Measurements from ENCODE around the gene TAF8.

The TAF8 gene

GRCh38 chr6:42088101-42088591 is 37.8 kb downstream of the TAF8 start:
- Histone ChIP-seq H3K4me3 (ENCODE audit: low read length) (no peak overlapping the region), H3K27me3 (ENCODE audit: control insufficient read depth, low read length) (peaks cover 3% of the 10 kb centered on the region; the same call in 1 of the 2 replicates), H3K9me2 (replicated peaks; ENCODE audit: control insufficient read depth, low read length) (no peaks in the 10 kb centered on the region), H3K27ac (ENCODE audit: low read depth, low read length) (no peak overlapping the region), H4K20me1 (ENCODE audit: control insufficient read depth, insufficient read depth, low read depth, low read length) (no peaks in the 10 kb centered on the region), H3K36me3 (ENCODE audit: control insufficient read depth, low read length) (no peaks in the 10 kb centered on the region), H3K4me2 (ENCODE audit: low read length) (no peak overlapping the region), H3F3A (ENCODE audit: control insufficient read depth, insufficient read depth) (no peaks in the 10 kb centered on the region), H3K79me2 (ENCODE audit: control insufficient read depth, low read length) (no peaks in the 10 kb centered on the region), H3K9me3 (ENCODE audit: control insufficient read depth, insufficient read depth, low read length) (no peaks in the 10 kb centered on the region), H3K4me1 (ENCODE audit: control insufficient read depth, low read length) (no peaks in the 10 kb centered on the region)
- TF ChIP-seq CTCF (IDR thresholded peaks at IDR 0.05; ENCODE audit: low read depth, low read length, poor library complexity, severe bottlenecking), result no peak
- no peak for TF ChIP-seq EZH2phosphoT487 (IDR thresholded peaks at IDR 0.05; ENCODE audit: borderline replicate concordance, low read length)

GRCh38 chr6:42090819-42091717 is 40.7 kb downstream of the TAF8 start:
- Histone ChIP-seq H3K4me3 (ENCODE audit: low read length) (no peak overlapping the region), H3K36me3 (ENCODE audit: control insufficient read depth, low read length) (no peaks in the 10 kb centered on the region), H3K9me2 (replicated peaks; ENCODE audit: control insufficient read depth, low read length) (no peaks in the 10 kb centered on the region), H3K4me2 (ENCODE audit: low read length) (no peak overlapping the region), H3K9me3 (ENCODE audit: control insufficient read depth, insufficient read depth, low read length) (no peaks in the 10 kb centered on the region), H3K4me1 (ENCODE audit: control insufficient read depth, low read length) (no peaks in the 10 kb centered on the region), H3K27ac (ENCODE audit: low read depth, low read length) (no peak overlapping the region), H4K20me1 (ENCODE audit: control insufficient read depth, insufficient read depth, low read depth, low read length) (no peaks in the 10 kb centered on the region), H3K79me2 (ENCODE audit: control insufficient read depth, low read length) (no peaks in the 10 kb centered on the region), H3F3A (ENCODE audit: control insufficient read depth, insufficient read depth) (no peaks in the 10 kb centered on the region), H3K27me3 (ENCODE audit: control insufficient read depth, low read length) (peaks cover 3% of the 10 kb centered on the region; the same call in 1 of the 2 replicates)
- no peak for TF ChIP-seq CTCF (IDR thresholded peaks at IDR 0.05; ENCODE audit: low read depth, low read length, poor library complexity, severe bottlenecking)

GRCh38 chr6:42091718-42092023 is 41.3 kb downstream of the TAF8 start:
- Histone ChIP-seq H3F3A (ENCODE audit: control insufficient read depth, insufficient read depth) (no peaks in the 10 kb centered on the region), H3K27ac (ENCODE audit: low read depth, low read length) (no peak overlapping the region), H3K9me3 (ENCODE audit: control insufficient read depth, insufficient read depth, low read length) (no peaks in the 10 kb centered on the region), H3K9me2 (replicated peaks; ENCODE audit: control insufficient read depth, low read length) (no peaks in the 10 kb centered on the region), H3K36me3 (ENCODE audit: control insufficient read depth, low read length) (no peaks in the 10 kb centered on the region), H4K20me1 (ENCODE audit: control insufficient read depth, insufficient read depth, low read depth, low read length) (no peaks in the 10 kb centered on the region), H3K4me2 (ENCODE audit: low read length) (no peak overlapping the region), H3K79me2 (ENCODE audit: control insufficient read depth, low read length) (no peaks in the 10 kb centered on the region), H3K4me1 (ENCODE audit: control insufficient read depth, low read length) (no peaks in the 10 kb centered on the region), H3K27me3 (ENCODE audit: control insufficient read depth, low read length) (peaks cover 3% of the 10 kb centered on the region; the same call in 1 of the 2 replicates), H3K4me3 (ENCODE audit: low read length) (no peak overlapping the region)
- TF ChIP-seq EZH2phosphoT487 (IDR thresholded peaks at IDR 0.05; ENCODE audit: borderline replicate concordance, low read length), result no peak
- no peak for TF ChIP-seq CTCF (IDR thresholded peaks at IDR 0.05; ENCODE audit: low read depth, low read length, poor library complexity, severe bottlenecking)

Data from DOHH2 (cell line).